ENCODE data around the gene IPO8.

The IPO8 gene

GRCh38 chr12:30587782-30588181 is 107.9 kb downstream of the IPO8 start:
- no peaks in the 10 kb centered on the region for H3K36me3 ChIP-seq (ENCODE audit: control insufficient read depth, insufficient read depth, low read length)
- no peak for TF ChIP-seq CTCF (IDR thresholded peaks at IDR 0.05; ENCODE audit: insufficient read depth, low read length, poor library complexity, severe bottlenecking)
- no peaks in the 10 kb centered on the region for H3K27me3 ChIP-seq (replicated peaks; ENCODE audit: control insufficient read depth, insufficient read depth, low read length)
- DNase-seq (ENCODE audit: extremely low read depth, insufficient read length), result no peak
- H3K4me3 ChIP-seq (replicated peaks; ENCODE audit: low read depth, low read length), result no peak overlapping the region

- Histone ChIP-seq H3K36me3 (ENCODE audit: control insufficient read depth, insufficient read depth, low read length) (no peaks in the 10 kb centered on the region), H3K4me3 (replicated peaks; ENCODE audit: low read depth, low read length) (no peak overlapping the region), H3K27me3 (replicated peaks; ENCODE audit: control insufficient read depth, insufficient read depth, low read length) (no peaks in the 10 kb centered on the region)
- no peak for DNase-seq (ENCODE audit: extremely low read depth, insufficient read length)
- no peak for TF ChIP-seq CTCF (IDR thresholded peaks at IDR 0.05; ENCODE audit: insufficient read depth, low read length, poor library complexity, severe bottlenecking)
These were observed 109.8 kb downstream of the IPO8 start for GRCh38 chr12:30585877-30586276.

GRCh38 chr12:30582943-30583342 is 112.7 kb downstream of the IPO8 start:
- Histone ChIP-seq H3K36me3 (ENCODE audit: control insufficient read depth, insufficient read depth, low read length) (no peaks in the 10 kb centered on the region), H3K4me3 (replicated peaks; ENCODE audit: low read depth, low read length) (no peak overlapping the region), H3K27me3 (replicated peaks; ENCODE audit: control insufficient read depth, insufficient read depth, low read length) (no peaks in the 10 kb centered on the region)
- DNase-seq (ENCODE audit: extremely low read depth, insufficient read length), result no peak
- no peak for TF ChIP-seq CTCF (IDR thresholded peaks at IDR 0.05; ENCODE audit: insufficient read depth, low read length, poor library complexity, severe bottlenecking)

- H3K36me3 ChIP-seq (ENCODE audit: control insufficient read depth, insufficient read depth, low read length), result no peaks in the 10 kb centered on the region
- H3K27me3 ChIP-seq (replicated peaks; ENCODE audit: control insufficient read depth, insufficient read depth, low read length), result no peaks in the 10 kb centered on the region
- no peak for TF ChIP-seq CTCF (IDR thresholded peaks at IDR 0.05; ENCODE audit: insufficient read depth, low read length, poor library complexity, severe bottlenecking)
- DNase-seq (ENCODE audit: extremely low read depth, insufficient read length), result no peak
- no peak overlapping the region for H3K4me3 ChIP-seq (replicated peaks; ENCODE audit: low read depth, low read length)
These were observed 115.3 kb downstream of the IPO8 start for GRCh38 chr12:30580344-30580743.
